ENCODE measurements around the gene ENPP3. TPM values are rescaled to one million over a fixed set of nuclear protein-coding genes. Genes with fewer than 3 reads are reported as not detected.
"Not testable (repeated sequence)": the region's sequence is repeated elsewhere in the genome, so short reads cannot be mapped to it uniquely, and the experiment has no call there.

The ENPP3 gene
- total RNA-seq, 2 donors from 2014 or later = 0.19 to 0.45 TPM

GRCh38 chr6:131685266-131685780 lies 48.2 kb downstream of the ENPP3 start:
- no peak overlapping the region for H3K4me3 Mint-ChIP-seq
- no peaks in the 10 kb centered on the region for H3K9me3 Mint-ChIP-seq
- no peaks in the 10 kb centered on the region for H3K36me3 Mint-ChIP-seq (ENCODE audit: low read depth)
- no peaks in the 10 kb centered on the region for H3K27me3 Mint-ChIP-seq
- H3K27ac Mint-ChIP-seq = no peak overlapping the region
- peaks cover 6% of the 10 kb centered on the region for H3K4me1 Mint-ChIP-seq
- ATAC-seq (replicated peaks) = peak; percentile 55

GRCh38 chr6:131687022-131687421 lies 49.9 kb downstream of the ENPP3 start:
- Mint-ChIP-seq H3K27ac (no peak overlapping the region), H3K36me3 (ENCODE audit: low read depth) (no peaks in the 10 kb centered on the region), H3K9me3 (no peaks in the 10 kb centered on the region), H3K27me3 (no peaks in the 10 kb centered on the region), H3K4me3 (no peak overlapping the region), H3K4me1 (peaks cover 6% of the 10 kb centered on the region)
- ATAC-seq (replicated peaks) = peak; percentile 28

- peaks cover 6% of the 10 kb centered on the region for H3K4me1 Mint-ChIP-seq
- H3K27ac Mint-ChIP-seq = peak overlapping the region; percentile 62
- no peaks in the 10 kb centered on the region for H3K36me3 Mint-ChIP-seq (ENCODE audit: low read depth)
- no peaks in the 10 kb centered on the region for H3K9me3 Mint-ChIP-seq
- H3K27me3 Mint-ChIP-seq = no peaks in the 10 kb centered on the region
- ATAC-seq (replicated peaks) = peak; percentile 72
- no peak overlapping the region for H3K4me3 Mint-ChIP-seq
Measured at GRCh38 chr6:131688286-131688685, 51.2 kb downstream of the ENPP3 start.

GRCh38 chr6:131692031-131692430 lies 54.9 kb downstream of the ENPP3 start:
- Mint-ChIP-seq H3K9me3 (no peaks in the 10 kb centered on the region), H3K4me3 (no peak overlapping the region), H3K36me3 (ENCODE audit: low read depth) (no peaks in the 10 kb centered on the region), H3K27me3 (no peaks in the 10 kb centered on the region), H3K27ac (no peak overlapping the region), H3K4me1 (peaks cover 6% of the 10 kb centered on the region)
- ATAC-seq (replicated peaks) = no peak

DNA sequence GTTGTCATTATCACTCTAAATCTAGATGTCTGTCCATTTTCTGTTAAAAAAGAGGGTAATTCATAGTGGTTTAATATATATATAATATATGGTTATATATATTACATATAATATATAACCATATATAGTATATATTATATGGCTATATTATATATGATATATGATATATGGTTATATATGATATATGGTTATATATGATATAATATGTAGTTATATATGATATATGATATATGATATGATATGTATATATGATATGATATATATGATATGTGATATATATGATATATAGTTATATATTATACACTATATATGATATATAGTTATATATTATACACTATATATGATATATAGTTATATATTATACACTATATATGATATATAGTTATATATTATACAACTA lies 55.5 kb downstream of the ENPP3 start:
- H3K4me3 Mint-ChIP-seq = no peak overlapping the region
- H3K27me3 Mint-ChIP-seq = no peaks in the 10 kb centered on the region
- H3K27ac Mint-ChIP-seq = no peak overlapping the region
- H3K36me3 Mint-ChIP-seq (ENCODE audit: low read depth) = no peaks in the 10 kb centered on the region
- no peak for ATAC-seq (replicated peaks)
- H3K9me3 Mint-ChIP-seq = no peaks in the 10 kb centered on the region
- peaks cover 6% of the 10 kb centered on the region for H3K4me1 Mint-ChIP-seq

DNA sequence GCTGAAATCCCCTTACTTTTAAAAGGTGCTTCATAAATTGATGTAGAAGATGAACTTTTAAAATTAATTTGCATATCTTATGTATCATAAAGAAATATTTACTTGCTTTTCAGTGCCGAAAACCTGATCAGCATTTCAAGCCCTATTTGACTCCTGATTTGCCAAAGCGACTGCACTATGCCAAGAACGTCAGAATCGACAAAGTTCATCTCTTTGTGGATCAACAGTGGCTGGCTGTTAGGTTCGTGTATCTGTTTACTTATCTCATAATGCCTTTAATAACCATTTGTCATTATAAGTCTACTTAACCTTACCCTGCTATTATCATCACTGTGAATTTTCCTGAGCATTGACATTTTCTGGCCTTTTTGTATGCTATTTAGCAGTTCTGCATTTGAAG lies 56.3 kb downstream of the ENPP3 start:
- Mint-ChIP-seq H3K4me3 (no peak overlapping the region), H3K4me1 (peaks cover 1% of the 10 kb centered on the region), H3K36me3 (ENCODE audit: low read depth) (no peaks in the 10 kb centered on the region), H3K9me3 (no peaks in the 10 kb centered on the region), H3K27ac (no peak overlapping the region), H3K27me3 (no peaks in the 10 kb centered on the region)
- no peak for ATAC-seq (replicated peaks)

- H3K4me3 Mint-ChIP-seq = no peak overlapping the region
- no peaks in the 10 kb centered on the region for H3K9me3 Mint-ChIP-seq
- no peaks in the 10 kb centered on the region for H3K27me3 Mint-ChIP-seq
- ATAC-seq (replicated peaks) = peak; percentile 60
- H3K27ac Mint-ChIP-seq = no peak overlapping the region
- H3K4me1 Mint-ChIP-seq = no peaks in the 10 kb centered on the region
- no peaks in the 10 kb centered on the region for H3K36me3 Mint-ChIP-seq (ENCODE audit: low read depth)
Measured at GRCh38 chr6:131694832-131695426, 57.8 kb downstream of the ENPP3 start.

DNA sequence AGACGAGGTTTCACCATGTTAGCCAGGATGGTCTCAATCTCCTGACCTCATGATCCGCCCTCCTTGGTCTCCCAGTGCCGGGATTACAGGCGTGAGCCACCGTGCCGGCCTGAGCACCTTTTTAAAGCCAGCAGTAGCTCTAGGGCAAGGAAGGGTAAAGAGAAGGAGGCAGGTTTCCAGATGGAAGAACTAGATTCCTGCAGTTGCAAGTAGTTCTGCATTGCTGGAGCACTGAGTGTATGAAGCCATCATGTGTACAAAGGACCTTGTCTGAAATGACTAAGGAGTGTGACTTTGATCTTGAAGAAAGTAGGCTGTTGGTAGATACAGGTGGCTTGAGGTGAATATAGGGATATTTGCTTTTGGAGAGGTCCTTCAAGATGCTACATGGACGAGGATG lies 59.9 kb downstream of the ENPP3 start:
- Mint-ChIP-seq H3K36me3 (ENCODE audit: low read depth) (no peaks in the 10 kb centered on the region), H3K27me3 (no peaks in the 10 kb centered on the region), H3K4me3 (no peak overlapping the region), H3K4me1 (no peaks in the 10 kb centered on the region), H3K9me3 (no peaks in the 10 kb centered on the region), H3K27ac (no peak overlapping the region)
- ATAC-seq (replicated peaks) = no peak

GRCh38 chr6:131700851-131701250 lies 63.7 kb downstream of the ENPP3 start:
- ATAC-seq (replicated peaks); H3K4me3 Mint-ChIP-seq; H3K4me1 Mint-ChIP-seq; H3K27ac Mint-ChIP-seq; H3K36me3 Mint-ChIP-seq (ENCODE audit: low read depth); H3K9me3 Mint-ChIP-seq; H3K27me3 Mint-ChIP-seq: not testable (repeated sequence)

DNA sequence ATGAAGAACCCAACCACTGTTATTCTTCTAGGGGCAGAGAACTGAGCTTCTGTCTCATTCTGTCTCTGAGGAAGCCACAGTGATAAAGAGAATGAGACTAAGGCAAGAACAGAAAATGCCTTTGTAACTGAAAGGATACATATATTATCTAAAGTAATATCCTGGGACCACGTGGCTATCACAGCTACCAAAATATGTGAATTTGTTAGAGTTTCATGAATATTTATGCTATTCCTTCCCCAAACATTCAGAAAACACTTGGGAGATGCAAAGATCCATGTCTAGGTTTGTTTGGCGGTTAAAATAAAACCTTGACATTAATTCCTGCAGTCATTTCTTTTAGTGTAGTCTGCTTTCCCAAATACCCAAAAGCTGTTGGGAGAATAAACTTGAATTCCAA lies 66.8 kb downstream of the ENPP3 start:
- H3K27me3 Mint-ChIP-seq; H3K36me3 Mint-ChIP-seq (ENCODE audit: low read depth); ATAC-seq (replicated peaks): not testable (repeated sequence)

DNA sequence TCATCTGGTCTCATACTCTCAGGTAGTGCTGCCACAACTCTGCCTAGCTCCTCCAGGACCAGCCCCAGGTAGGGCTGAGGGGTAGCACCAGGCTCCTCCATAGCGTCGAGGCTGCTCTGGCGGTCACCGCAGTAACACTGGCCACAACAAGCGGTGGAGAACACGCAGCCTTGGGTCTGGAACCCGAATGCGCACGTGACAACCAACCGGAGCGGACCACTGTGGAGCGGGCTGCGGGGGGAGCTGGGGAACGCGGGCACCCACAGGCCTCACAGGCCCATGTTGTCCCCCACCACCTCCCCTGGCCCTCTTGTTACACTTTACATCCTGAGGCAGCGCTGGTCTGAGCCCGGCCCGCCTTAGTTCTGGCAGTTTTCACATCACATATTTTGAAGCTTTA lies 73.8 kb downstream of the ENPP3 start, which contains the start of gene CTAGE9:
Gene CTAGE9, minus strand, starts transcription at position 101 of the 400 bp plus-strand sequence. Its CDS starts 0 bp downstream, at position 101.
- not testable (repeated sequence) for H3K36me3 Mint-ChIP-seq (ENCODE audit: low read depth); H3K27ac Mint-ChIP-seq; H3K27me3 Mint-ChIP-seq; H3K9me3 Mint-ChIP-seq; ATAC-seq (replicated peaks); H3K4me1 Mint-ChIP-seq; H3K4me3 Mint-ChIP-seq

More for the DNA sequence above, 66.8 kb downstream of the ENPP3 start:
- not testable (repeated sequence) for H3K4me3 Mint-ChIP-seq, H3K27ac Mint-ChIP-seq, H3K9me3 Mint-ChIP-seq, H3K4me1 Mint-ChIP-seq

DNA sequence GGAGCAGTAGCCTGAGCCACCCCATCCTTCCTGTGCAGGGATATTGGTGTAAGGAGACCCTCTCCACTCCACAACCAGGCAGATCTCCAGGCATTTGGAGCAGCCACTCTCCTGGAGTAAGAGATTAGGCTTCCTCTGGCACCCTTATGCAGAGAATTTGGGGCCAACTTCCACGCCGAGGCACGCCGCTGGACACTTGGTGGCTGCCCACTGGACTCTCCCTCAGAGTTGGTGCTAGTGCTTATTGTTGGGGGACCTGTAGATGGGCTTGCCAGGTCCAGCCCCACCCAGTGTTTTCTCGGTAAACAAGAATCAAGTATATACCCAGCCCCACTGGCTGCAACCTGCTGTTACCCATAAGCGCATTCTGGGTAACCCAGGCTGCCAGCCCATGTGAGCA lies 78.5 kb downstream of the ENPP3 start:
- H3K4me3 Mint-ChIP-seq; H3K4me1 Mint-ChIP-seq; H3K9me3 Mint-ChIP-seq; H3K36me3 Mint-ChIP-seq (ENCODE audit: low read depth); ATAC-seq (replicated peaks); H3K27me3 Mint-ChIP-seq; H3K27ac Mint-ChIP-seq: not testable (repeated sequence)

- H3K27me3 Mint-ChIP-seq = peaks cover 4% of the 10 kb centered on the region
- no peak for ATAC-seq (replicated peaks)
- no peak overlapping the region for H3K27ac Mint-ChIP-seq
- H3K4me1 Mint-ChIP-seq = no peaks in the 10 kb centered on the region
- H3K4me3 Mint-ChIP-seq = no peak overlapping the region
- no peaks in the 10 kb centered on the region for H3K9me3 Mint-ChIP-seq
- no peaks in the 10 kb centered on the region for H3K36me3 Mint-ChIP-seq (ENCODE audit: low read depth)
Measured at GRCh38 chr6:131717836-131718542, 80.9 kb downstream of the ENPP3 start.

GRCh38 chr6:131721161-131721560 lies 84.1 kb downstream of the ENPP3 start:
- no peak overlapping the region for H3K4me3 Mint-ChIP-seq
- no peak overlapping the region for H3K27ac Mint-ChIP-seq
- H3K36me3 Mint-ChIP-seq (ENCODE audit: low read depth) = no peaks in the 10 kb centered on the region
- peaks cover 5% of the 10 kb centered on the region for H3K4me1 Mint-ChIP-seq
- no peak for ATAC-seq (replicated peaks)
- no peaks in the 10 kb centered on the region for H3K9me3 Mint-ChIP-seq
- no peaks in the 10 kb centered on the region for H3K27me3 Mint-ChIP-seq

DNA sequence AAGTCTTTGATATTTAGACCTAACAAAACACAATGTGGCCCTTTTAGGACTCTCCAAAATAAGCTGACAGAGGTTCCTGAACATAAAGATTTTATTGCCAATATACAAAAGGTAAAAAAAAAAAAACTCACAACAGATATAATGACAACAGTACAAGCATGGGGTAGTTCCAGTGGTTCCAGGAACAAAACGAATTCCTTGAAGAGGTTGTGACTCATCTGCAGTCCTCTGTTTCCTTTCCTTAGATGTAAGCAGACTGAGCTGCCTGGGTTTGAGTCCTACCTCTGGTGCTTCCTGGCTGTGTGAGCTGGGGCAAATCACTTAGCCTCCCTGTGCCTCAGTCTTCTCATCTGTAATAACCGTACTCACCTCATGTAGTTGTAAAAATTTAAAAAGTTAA lies 87.0 kb downstream of the ENPP3 start:
- H3K4me3 Mint-ChIP-seq = no peak overlapping the region
- peak; percentile 42 for ATAC-seq (replicated peaks)
- H3K36me3 Mint-ChIP-seq (ENCODE audit: low read depth) = no peaks in the 10 kb centered on the region
- H3K9me3 Mint-ChIP-seq = no peaks in the 10 kb centered on the region
- H3K27ac Mint-ChIP-seq = peak overlapping the region; percentile 50
- peaks cover 5% of the 10 kb centered on the region for H3K4me1 Mint-ChIP-seq
- H3K27me3 Mint-ChIP-seq = no peaks in the 10 kb centered on the region

Measured in activated T-helper 17 cell treated with anti-CD3 and anti-CD28 coated beads, Interleukin-2, amount 50 U/mL, for 72 hours (primary cell).